PFSK-1 (cell line): ENCODE measurements around the gene RLIM.

Experiments
- POLR2AphosphoS5 ChIP-seq: IDR thresholded peaks from 2 replicates; pipeline ENCODE4 v1.6.1; 2012; ENCODE audit warnings: low read depth, mild to moderate bottlenecking, control low read depth, low read length, moderate library complexity
- TAF1 ChIP-seq: IDR thresholded peaks from 2 replicates; pipeline ENCODE4 v1.6.1; 2012; ENCODE audit warnings: low read length, control low read depth, borderline replicate concordance; ENCODE audit not compliant: insufficient read depth
- TF ChIP-seq, protein P1 (sequence below), 2 experiments: IDR thresholded peaks; 2 replicates each; pipeline versions ENCODE4 v1.6.1 to v1.8.0; 2011 to 2012; ENCODE audit warnings: low read depth in 2 of 2, low read length in 2 of 2, control low read depth in 1 of 2, inconsistent platforms in 1 of 2, mild to moderate bottlenecking in 1 of 2, moderate library complexity in 1 of 2; ENCODE audit not compliant: insufficient read depth in 1 of 2

GRCh38 chrX:74593593-74593992 is 20.8 kb downstream of the RLIM start:
- TF ChIP-seq TAF1: no peak
- TF ChIP-seq, protein P1, sequence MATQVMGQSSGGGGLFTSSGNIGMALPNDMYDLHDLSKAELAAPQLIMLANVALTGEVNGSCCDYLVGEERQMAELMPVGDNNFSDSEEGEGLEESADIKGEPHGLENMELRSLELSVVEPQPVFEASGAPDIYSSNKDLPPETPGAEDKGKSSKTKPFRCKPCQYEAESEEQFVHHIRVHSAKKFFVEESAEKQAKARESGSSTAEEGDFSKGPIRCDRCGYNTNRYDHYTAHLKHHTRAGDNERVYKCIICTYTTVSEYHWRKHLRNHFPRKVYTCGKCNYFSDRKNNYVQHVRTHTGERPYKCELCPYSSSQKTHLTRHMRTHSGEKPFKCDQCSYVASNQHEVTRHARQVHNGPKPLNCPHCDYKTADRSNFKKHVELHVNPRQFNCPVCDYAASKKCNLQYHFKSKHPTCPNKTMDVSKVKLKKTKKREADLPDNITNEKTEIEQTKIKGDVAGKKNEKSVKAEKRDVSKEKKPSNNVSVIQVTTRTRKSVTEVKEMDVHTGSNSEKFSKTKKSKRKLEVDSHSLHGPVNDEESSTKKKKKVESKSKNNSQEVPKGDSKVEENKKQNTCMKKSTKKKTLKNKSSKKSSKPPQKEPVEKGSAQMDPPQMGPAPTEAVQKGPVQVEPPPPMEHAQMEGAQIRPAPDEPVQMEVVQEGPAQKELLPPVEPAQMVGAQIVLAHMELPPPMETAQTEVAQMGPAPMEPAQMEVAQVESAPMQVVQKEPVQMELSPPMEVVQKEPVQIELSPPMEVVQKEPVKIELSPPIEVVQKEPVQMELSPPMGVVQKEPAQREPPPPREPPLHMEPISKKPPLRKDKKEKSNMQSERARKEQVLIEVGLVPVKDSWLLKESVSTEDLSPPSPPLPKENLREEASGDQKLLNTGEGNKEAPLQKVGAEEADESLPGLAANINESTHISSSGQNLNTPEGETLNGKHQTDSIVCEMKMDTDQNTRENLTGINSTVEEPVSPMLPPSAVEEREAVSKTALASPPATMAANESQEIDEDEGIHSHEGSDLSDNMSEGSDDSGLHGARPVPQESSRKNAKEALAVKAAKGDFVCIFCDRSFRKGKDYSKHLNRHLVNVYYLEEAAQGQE (IDR thresholded peaks at IDR 0.05; ENCODE audit: insufficient read depth in 1 of 2, low read depth in 2 of 2, low read length in 2 of 2): no peak
- TF ChIP-seq POLR2AphosphoS5: no peak
